Kidney glomerular epithelial cell (primary cell): ENCODE data around the gene PLVAP.
A peak's percentile ranks its signal among the peaks of the same experiment; 100 is the strongest.

Source experiments
- DNase-seq: peaks from one replicate; lab custom pipeline; 2025; lab: John Stamatoyannopoulos, UW

The PLVAP gene

DNA sequence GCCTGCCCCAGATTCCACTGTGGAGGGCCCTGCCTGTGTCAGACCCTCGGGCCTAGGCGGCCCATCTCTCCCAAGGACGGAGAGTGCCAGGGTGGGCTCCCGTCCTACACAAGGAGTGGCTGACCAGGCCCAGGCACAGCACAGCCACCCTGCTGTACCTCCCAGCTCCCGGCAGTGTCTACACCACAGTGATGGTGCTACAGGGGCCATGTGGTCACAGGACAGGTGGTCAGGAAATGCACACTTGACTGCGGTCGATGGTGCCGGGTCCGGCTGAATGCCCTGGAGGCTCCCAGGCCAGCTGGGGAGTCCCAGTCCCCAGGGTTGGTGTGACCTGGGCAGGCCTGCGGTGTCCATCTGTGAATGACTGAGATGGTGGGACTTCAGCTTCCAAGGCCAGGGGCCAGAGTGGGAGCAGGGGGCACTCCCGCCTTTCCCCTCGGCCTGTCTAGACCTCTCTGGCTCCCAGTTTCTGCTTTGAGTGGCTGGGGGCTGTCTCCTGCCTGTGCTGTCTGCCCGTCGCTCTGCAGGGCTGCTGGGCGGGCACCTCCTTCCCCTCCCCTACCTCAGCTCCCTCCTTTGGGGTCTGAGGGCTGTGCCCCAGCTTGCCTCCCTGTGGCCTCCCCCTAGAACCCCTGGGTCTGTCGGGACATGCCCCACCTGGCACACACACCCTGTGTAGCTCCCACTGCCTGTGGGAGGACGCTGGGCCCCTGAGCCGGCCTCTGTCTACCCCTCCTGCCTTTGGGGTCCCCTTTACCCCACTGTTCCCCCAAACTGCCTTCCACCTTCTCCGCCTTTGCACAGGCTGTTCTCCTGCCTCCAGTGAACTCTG is 55.3 kb downstream of the PLVAP start:
- no peak for DNase-seq

DNA sequence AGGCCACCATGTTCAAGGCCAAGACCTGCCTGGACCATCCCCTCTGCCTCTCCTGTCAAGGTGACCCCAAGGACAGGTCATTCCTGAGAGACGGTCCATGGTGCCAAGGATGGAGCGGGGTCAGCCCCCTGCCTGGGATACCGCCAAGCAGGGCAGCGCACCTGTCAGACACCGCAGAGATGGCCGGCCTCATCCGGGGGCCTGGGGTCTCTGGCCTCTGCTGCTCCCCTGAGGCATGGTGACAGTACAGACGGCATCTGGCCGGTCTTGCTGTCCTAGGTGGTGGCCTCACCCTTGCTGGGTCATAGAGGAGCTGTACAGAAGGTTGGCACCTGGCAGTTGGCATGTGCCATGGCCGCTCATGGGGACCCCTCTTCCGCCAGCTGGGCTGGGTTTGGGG is 56.7 kb downstream of the PLVAP start:
- DNase-seq, result no peak

DNA sequence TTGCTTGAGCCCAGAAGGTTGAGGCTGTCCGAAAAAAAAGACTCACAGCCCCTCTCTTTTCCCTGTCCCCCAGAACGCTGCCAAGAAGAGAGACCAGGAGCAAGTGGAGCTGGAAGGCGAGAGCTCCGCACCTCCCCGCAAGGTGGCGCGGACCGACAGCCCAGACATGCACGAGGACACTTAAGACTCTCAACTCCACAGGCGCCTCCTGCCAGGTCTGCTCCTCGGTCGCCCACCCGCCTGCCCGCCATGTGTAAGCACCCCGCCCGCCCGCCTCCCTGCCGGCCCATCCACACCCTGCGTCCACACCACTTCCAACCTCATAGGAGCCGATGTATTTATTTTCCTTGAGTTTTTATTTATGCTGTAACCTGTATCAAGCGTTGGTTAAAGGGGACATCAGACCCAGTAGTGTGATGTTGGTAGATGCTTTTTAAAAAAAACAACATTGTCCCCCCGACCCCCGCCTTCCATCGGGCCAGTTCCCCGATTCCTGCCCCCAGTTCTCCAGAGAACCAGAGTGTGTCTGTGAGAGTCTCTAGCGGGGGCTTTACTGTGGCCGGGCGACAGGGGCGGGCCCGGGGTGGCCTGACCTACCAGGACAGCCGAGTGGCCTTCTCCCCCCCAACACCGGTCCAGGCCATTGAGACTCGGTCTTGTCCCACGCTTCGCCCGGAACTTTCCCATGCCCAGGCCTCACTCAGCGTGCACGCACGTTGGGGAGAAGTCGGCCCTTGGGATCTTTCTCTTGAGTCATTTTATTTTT is 57.5 kb downstream of the PLVAP start:
- DNase-seq, result no peak

DNA sequence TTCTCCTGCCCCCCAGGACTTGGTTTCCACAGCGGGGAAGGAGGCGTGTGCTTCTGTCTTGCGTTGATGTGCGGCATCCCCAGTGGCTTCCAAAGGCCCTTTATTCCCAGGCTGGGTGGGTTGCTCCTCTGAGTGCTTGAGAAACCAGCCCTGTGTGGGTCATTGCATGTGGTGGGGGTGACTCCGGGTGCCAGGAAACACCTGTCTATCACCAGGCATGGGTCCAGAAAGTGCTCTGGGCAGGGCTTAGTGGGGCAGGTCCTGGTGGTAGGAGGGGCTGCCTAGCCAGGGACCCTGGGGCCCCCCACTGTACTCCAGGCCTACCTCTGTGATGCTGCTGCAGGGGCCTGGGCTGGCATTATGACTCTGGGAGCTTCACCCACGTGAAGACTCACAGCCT is 58.2 kb downstream of the PLVAP start:
- no peak for DNase-seq

DNA sequence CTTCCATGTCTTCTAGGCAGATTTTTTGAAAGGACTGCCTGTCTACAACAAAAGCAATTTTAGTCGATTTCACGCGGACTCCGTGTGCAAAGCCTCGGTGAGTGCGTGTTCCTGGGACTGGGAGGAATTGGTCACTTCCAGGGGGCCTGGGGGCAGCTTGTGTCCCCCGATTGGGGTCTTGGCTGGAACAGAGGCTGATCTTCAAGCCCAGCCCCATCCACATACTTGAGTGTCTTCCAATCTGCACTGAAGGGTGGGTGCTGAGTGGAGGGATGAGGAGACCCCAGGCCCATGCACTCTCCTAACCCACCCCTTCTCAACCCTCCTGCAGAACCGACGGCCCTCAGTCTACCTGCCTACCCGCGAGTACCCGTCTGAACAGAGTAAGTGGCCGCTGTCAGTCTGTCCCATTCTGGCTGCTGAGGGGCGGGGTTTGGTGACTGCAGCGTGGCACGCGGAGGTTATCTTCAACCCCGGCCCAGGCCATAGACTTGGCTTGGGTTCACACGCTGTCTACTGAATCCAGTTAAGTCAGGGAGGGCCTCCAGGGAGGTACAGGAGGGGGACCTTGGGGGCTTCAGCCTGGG is 63.0 kb downstream of the PLVAP start:
- no peak for DNase-seq

DNA sequence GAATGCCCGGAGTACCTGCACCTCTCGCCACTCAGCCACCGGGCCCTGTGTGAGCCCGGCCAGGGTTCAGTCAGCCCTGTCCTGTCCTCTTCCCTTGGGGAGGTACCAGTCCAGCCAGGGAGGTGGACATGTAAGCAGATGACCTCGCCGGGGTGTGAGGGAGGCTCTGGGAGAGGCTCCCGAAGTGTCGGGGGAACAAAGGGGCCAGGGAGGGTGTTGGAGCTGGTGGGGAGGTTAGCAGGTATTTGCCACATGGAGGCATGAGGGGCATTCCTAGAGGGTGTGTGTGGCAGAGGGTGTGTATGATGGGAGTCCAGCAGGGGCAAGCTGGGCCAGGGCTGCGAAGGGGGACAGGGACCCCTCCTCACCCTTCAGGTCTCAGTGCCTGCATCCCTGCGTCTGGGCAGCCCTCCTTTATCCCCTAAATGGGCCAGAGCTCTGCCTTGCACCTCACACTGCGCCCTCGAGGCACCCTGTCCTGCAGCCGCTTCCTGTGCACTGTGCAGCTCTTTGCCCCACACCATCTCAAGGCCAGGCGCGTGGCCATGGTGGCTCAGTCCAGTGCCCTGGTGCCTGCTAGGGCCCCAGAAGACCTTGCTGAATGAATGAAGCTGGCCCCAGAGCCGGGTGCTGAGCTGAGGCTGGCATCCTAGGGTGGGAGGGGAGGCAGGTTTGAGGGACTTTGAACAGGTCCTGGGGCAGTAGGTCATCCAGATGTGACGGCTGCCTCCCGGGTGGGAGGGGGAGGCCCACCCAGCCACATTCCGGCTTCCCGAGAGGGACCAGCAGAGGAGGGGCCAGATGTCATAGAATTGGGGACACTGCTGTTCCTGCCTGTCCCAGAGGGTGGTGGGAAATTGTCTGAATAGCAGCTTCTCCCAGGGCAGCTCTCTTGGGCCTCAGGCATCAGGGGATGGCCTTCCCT is 64.7 kb downstream of the PLVAP start:
- no peak for DNase-seq

DNA sequence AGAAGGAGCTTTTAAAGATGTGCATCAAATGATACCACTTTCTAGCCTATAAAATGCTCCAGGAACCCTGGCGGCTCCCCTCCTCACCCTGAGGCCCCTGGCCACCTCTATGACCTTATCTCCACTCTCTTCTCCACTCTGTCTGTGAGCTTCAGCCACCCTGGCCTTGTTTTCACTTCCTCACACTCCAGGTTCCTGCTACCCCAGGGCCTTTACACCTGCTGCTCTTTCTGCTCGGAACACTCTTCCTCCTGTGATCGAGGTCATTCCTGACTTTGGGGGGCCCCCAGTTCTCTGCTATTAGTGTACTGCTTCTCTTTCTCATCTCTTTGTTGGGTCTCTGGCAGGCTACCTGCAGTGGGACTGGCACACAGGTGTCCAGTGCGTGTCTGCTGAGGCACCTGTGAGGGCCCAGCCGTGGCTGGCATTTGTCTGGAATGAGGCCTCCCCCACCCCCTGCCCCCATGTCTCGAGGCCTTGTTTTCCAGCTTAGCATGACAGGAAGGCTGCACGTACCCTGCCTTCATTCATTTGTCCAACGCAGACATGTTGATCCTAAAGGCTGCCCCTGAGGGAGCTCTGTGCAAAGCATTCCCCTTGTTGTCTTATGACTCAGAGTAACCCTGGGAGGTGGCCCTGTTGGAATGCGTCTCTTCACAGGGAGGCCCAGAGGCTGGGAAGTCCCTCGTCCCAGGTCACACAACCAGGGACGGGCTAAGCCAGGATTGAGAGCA is 65.5 kb downstream of the PLVAP start:
- DNase-seq, result peak; percentile 69

DNA sequence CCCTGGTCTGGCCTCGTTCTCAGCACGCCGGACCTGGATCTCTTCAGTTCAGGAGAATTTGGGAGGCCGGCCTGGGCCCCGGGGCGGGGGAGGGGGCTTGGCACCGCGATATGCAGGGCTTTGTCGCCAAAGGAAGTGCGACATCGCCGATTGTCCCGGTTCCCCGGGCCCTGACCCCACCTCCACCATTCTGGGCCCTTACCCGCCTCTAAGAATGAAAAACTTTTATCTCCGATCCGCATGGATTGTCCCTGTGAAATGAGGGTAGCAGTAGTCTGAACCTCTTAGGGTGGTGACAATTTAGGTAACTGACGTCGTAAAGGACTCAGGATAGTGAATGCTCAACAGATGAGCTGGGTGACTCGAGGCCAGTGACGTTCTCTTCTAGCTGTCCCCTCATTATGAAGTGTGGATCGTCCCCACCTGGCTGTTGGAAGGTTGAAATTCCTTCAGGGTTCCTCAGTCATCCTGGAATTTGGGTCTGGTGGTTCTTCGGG is 67.1 kb downstream of the PLVAP start:
- no peak for DNase-seq

DNA sequence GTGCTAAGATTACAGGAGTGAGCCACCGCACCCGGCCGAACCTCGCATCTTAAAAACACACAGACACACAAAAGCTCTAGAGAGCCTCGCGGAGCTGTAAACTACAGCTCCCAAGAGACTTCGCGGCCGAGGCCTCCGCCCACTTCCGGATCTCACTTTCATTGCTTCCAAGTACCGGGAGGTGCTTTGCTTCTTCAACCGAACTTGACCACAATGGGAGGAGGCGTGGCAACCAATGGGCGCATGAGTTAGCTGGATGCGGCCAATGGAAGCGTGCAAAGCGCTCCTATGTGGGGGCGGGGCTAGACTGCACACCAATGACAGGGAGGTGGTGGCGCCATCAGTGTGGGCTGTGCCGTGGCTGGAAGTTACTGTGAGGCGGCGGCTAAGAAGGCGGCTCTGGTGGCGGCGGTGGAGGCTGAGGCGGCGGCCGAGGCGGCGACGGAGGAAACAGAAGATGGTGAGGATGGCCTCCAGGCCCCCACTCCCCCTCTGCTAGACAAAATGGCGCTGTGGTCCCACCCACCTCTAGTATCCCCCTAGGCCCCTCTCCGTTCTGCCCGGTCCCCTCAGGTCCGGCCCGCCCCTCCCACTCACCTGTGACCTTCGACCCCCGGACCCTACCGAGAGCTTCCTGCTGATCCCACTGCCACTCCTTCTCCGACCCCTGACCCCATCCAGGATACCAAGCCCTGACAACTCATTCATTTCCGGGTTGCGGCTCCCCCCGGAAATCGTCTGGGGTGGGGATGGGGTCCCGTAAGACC is 67.8 kb downstream of the PLVAP start, which contains the start of gene DDA1:
DDA1 (plus strand) TSS at position 366 of the 767 bp plus-strand sequence; CDS start at position 458, 92 bp downstream.
- DNase-seq, result peak; percentile 98

DNA sequence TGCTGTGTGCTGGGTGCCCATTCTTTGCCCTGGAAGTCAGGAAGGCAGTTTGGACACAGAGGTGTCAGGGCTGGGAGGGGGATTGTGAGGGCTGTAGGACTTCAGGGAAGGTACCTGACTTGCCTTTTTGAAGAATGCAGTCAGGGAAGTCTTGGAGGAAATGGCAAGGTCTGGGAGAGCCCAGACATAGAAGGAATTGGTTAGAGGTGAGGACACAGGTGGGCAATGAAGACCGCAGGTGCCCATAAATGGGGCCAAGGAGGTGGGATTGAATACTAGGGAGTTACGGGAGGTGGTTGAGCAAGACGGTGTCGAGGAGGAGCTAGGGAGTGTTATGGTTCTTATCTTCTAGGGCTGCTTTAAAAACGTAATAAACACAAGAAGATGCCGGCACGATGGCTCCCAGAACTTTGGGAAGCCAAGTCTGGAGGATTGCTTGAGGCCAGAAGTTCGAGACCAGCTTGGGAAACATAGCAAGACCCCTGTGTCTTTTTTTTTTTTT is 69.2 kb downstream of the PLVAP start:
- no peak for DNase-seq

DNA sequence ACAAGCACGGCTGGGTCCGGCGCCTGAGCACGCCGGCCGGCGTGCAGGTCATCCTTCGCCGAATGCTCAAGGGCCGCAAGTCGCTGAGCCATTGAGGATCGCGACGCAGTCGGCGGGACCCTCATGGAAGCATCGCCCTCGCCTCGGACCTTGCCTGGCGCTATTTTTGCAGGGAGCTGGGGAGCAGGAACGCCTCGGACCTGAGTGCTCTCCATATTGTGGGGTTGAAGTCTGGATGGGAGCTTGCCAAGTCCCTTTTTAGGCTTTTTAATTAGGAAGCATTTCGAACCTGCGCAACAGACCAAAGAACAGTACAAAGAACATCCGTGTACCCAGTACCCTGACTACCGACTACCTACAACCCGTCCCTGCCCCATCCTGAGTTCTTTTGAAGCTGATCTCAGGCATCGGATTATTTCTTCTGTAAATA is 70.8 kb downstream of the PLVAP start:
- no peak for DNase-seq

DNA sequence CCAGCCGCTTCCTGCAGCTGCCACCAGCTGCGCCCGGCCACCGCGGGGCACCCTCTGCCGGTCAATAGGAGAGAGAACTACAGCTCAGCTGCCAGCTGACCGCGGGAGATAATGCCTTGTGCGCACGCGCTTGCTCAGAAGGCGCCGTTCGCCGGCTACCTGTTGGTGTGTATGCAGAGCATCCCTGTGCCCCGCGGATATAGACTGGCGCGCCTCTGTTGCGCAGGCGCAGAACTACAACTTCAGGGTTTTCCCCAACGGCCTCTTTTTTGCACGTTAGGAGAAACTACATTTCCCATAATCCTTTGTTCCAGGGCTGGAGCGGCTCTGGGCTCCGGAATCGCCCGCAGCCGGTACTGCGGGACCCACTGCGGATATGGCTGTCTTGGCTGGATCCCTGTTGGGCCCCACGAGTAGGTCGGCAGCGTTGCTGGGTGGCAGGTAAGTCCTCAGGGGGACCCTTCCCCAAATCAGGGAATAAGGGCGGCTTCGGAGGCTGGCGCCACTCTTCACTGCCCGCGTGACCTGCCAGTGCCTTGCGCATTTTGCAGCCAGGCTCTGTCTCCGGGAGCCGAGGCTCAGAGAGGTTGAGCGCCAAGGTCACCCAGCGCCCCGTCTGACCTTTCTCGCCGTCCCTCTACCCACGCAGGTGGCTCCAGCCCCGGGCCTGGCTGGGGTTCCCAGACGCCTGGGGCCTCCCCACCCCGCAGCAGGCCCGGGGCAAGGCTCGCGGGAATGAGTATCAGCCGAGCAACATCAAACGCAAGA is 71.4 kb downstream of the PLVAP start, which contains the start of gene MRPL34:
MRPL34 (plus strand) TSS at position 356 of the 768 bp plus-strand sequence; CDS start at position 377, 21 bp downstream.
- DNase-seq, result peak; percentile 100

DNA sequence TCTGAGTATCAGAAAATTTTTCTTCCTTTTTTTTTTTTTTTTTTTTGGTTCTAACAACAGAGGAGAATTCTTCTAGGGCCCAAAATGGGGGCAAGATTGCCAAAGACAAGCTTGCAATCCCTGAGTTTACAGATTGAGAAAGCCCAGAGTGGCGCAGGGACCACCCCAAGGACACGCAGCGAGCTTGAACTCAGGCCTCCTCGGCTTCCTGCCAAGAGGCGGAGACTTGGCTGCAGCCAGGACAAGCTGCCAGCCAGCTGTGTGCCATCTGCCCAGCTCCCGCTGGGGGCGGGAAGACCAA is 72.0 kb downstream of the PLVAP start:
- no peak for DNase-seq

DNA sequence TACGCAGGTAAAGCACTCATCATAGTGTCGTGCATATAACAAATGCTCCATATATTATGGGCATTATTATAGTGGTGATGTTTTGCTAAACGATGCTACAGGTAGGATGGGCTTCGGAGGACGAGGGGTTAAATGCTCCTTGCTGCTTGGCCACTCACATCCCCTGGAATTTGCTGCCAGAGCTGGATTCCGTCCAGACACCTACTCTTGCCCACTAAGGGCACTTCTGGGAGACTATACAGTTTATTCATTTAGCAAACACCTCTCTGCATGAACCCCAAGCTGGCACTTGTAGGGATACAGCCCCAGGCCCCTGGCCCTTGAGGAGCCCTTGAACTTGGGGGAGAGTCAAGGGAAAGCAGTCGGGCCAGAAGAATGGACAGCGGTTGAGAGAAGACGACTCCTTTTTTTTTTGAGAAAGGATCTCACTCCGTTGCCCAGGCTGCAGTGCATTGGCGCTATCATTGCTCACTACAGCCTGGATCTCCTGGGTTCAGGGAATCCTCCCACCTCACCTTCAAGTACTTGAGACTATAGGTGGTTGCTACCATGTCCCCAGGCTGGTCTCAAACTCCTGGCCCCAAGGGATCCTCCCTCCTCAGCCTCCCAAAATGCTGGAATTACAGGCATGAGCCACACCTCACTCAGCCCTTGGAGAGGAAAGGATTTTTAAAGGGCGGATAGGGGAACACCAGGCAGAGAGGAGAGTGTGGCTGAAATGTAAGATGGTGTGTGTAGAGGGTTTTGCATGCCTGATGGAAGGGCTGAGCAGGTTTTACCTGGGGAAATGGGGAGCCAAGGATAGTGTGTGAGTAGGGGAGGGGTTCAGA is 72.5 kb downstream of the PLVAP start:
- DNase-seq, result no peak

DNA sequence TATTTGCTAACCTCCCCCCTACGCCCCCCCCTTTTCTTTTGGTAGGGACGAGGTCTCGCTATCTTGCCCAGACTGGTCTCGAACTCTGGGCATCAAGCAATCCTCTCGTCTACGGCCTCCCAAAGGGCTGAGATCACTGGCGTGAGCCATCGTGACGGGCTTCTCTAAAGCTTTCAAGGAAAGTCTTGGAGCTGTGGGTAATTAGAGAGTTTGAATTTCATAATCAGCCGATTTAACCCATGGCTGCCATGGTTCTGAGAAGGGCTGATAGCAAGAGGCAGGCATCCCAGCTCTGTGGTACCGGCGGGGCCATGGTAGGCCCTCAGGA is 73.2 kb downstream of the PLVAP start:
- no peak for DNase-seq

DNA sequence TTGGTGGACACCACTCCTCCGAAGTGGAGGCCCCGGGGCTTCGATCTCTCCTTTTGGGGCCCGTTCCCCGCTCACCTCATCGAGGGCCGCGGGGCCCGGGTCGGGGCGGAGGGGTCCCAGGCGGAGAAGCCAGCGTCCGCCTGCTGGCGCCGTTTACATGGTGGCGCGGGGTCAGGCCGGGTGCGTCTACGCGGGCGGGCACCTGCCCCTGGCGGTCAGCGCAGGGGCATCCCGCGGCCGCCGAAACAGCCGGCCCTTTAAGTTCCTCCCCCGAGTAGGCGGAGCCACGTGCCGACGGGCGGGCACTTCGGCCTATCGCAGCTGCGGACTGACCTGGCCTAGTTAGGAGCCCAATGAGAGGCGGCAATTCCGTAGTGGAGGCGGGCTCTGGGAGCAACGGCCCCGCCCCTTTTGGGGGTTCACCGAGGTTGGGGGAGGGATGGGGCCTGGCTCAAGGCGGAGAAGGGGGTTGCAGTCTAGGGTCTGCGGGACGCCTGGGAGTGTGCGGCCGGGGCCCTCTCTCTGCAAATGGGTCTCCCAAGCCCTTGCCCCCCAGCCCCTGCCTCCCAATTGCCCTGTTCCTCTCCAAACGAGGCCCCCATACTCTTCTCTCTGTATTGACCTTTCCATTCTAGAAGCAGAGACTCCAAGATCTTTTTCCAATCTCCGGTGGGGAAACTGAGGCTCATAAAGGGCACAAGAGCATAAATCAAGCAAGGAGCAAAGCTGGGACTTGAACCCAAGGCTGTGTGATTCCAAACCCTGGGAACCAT is 73.8 kb downstream of the PLVAP start, which contains the start of gene ABHD8:
ABHD8 (minus strand) TSS at position 259 of the 773 bp plus-strand sequence. CDS start 1,809 bp downstream, outside the sequence.
- peak; percentile 91 for DNase-seq

DNA sequence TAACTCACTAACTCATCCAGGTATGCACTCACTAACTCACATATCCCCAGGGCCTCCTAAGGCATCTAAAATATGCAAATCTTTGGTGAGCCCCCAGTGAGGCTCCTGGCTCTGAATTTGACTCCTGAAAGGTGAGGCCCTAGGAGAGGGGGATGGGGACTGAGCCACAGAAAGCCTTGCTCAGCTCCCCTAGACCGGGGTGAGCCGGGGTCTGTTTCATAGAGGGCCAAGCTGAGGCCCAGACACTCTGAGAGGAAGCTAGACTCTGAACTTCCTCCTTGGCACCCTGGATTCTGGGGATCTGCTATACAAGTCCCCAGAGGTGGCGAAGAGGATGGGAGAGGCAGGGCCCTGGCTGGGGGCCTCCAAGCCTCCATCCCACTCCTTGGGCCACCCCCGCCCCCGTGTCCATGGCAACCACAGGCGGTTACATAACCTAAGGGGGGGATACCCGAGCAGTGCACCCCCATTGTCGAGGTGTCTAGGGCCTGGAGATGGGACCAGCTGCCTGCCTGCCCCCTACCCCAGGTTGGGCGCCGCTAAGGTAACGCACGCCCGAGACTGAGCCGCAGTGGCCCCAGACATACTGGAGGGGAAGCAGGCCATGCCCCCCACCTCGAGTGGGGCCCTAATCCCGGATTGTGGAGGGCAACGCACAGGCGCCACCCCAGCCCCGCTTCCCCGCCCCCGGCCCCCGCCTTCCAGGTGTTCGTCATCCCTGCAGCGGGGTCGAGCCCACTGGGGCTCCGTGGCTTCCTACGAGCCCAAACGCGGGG is 74.6 kb downstream of the PLVAP start:
- DNase-seq, result no peak
